Measurements from ENCODE around the gene JAG1. TPM values are rescaled to one million over a fixed set of nuclear protein-coding genes. Genes with fewer than 3 reads are reported as not detected.

JAG1 gene
- 10 to 100 TPM; 61.4 to 70.3 TPM for total RNA-seq
- polyA plus RNA-seq: 10 to 100 TPM; 11.9 to 32.3 TPM
- long read RNA-seq, donor 1, full-length matches to known transcripts: 8 of 8 reads
- long read RNA-seq, donor 1, partial matches to known transcripts: 0 of 8 reads
- long read RNA-seq, donor 1, other reads (novel, unspliced or antisense): 0 of 8 reads
- long read RNA-seq, donor 2, partial matches to known transcripts: 0 of 1 reads
- long read RNA-seq, donor 2, other reads (novel, unspliced or antisense): 0 of 1 reads
- long read RNA-seq, donor 3, full-length matches to known transcripts: 2 of 2 reads
- long read RNA-seq, donor 3, partial matches to known transcripts: 0 of 2 reads
- long read RNA-seq, donor 3, other reads (novel, unspliced or antisense): 0 of 2 reads
- long read RNA-seq, donor 4: 0 reads
- long read RNA-seq, donor 5, full-length matches to known transcripts: 1 of 1 reads
- long read RNA-seq, donor 5, partial matches to known transcripts: 0 of 1 reads
- long read RNA-seq, donor 5, other reads (novel, unspliced or antisense): 0 of 1 reads

GRCh38 chr20:10673842-10674683, at the start of gene JAG1:
Gene JAG1 (minus strand): TSS chr20:10673999. CDS start chr20:10673530, 469 bp downstream.
- peaks cover 0 to 35% (median 5%) of the 10 kb centered on the region in 5 donors for H3K4me1 ChIP-seq (ENCODE audit: control insufficient read depth in 5 of 5, insufficient read depth in 5 of 5, low read length in 5 of 5)
- peak within 1 kb of the TSS; percentile 94 for H3K4me3 ChIP-seq
- peak; percentile 76 for ATAC-seq (ENCODE audit: insufficient read depth, low FRiP score)
- peak within 1 kb of the TSS; percentile 97 to 98 for H3K27ac ChIP-seq (ENCODE audit: low read depth in 1 of 2, low read length in 1 of 2)
- peak; percentile 97 to 98 (median 98) for DNase-seq
- no peak for TF ChIP-seq CTCF (IDR thresholded peaks at IDR 0.05; ENCODE audit: control extremely low read depth, extremely low read depth)
- no peaks in the 10 kb centered on the region for H3K27me3 ChIP-seq (ENCODE audit: control insufficient read depth in 3 of 3, insufficient read depth in 3 of 3, low read length in 2 of 3)
- 0% methylated on average over 66 to 84 of the region's 84 CpGs for WGBS, 2 donors
- H3K36me3 ChIP-seq (ENCODE audit: control insufficient read depth in 4 of 4, insufficient read depth in 4 of 4, low read length in 4 of 4): peaks cover 0 to 5% (median 1%) of the 10 kb centered on the region in 4 donors
- peak within 1 kb of the TSS; percentile 69 to 76 for H3K9ac ChIP-seq (ENCODE audit: insufficient read depth in 1 of 2, low read length in 2 of 2)
- no peaks in the 10 kb centered on the region for H3K9me3 ChIP-seq (ENCODE audit: control insufficient read depth in 4 of 4, insufficient read depth in 3 of 4, low read length in 3 of 4)

- Histone ChIP-seq H3K4me1 (ENCODE audit: control insufficient read depth in 5 of 5, insufficient read depth in 5 of 5, low read length in 5 of 5) (peaks cover 0 to 17% (median 4%) of the 10 kb centered on the region in 5 donors), H3K9me3 (ENCODE audit: control insufficient read depth in 4 of 4, insufficient read depth in 3 of 4, low read length in 3 of 4) (no peaks in the 10 kb centered on the region), H3K27ac (ENCODE audit: low read depth in 1 of 2, low read length in 1 of 2) (no peak overlapping the region), H3K4me3 (no peak overlapping the region), H3K36me3 (ENCODE audit: control insufficient read depth in 4 of 4, insufficient read depth in 4 of 4, low read length in 4 of 4) (no peaks in the 10 kb centered on the region), H3K27me3 (ENCODE audit: control insufficient read depth in 3 of 3, insufficient read depth in 3 of 3, low read length in 2 of 3) (no peaks in the 10 kb centered on the region), H3K9ac (ENCODE audit: insufficient read depth in 1 of 2, low read length in 2 of 2) (no peak overlapping the region)
- ATAC-seq (ENCODE audit: insufficient read depth, low FRiP score) (no peak), DNase-seq (no peak)
- no peak for TF ChIP-seq CTCF (IDR thresholded peaks at IDR 0.05; ENCODE audit: control extremely low read depth, extremely low read depth)
- WGBS, 2 donors: 86 to 94% methylated on average over 3 of the region's 3 CpGs
These were observed 48.2 kb upstream of the JAG1 start for GRCh38 chr20:10721976-10722375.

GRCh38 chr20:10721137-10721896, 47.5 kb upstream of the JAG1 start:
- no peaks in the 10 kb centered on the region for H3K36me3 ChIP-seq (ENCODE audit: control insufficient read depth in 4 of 4, insufficient read depth in 4 of 4, low read length in 4 of 4)
- no peak overlapping the region for H3K9ac ChIP-seq (ENCODE audit: insufficient read depth in 1 of 2, low read length in 2 of 2)
- H3K4me3 ChIP-seq: no peak overlapping the region
- H3K27me3 ChIP-seq (ENCODE audit: control insufficient read depth in 3 of 3, insufficient read depth in 3 of 3, low read length in 2 of 3): no peaks in the 10 kb centered on the region
- TF ChIP-seq CTCF (IDR thresholded peaks at IDR 0.05; ENCODE audit: control extremely low read depth, extremely low read depth): no peak
- peak; percentile 39 to 77 (median 64) for DNase-seq
- peaks cover 0 to 24% (median 9%) of the 10 kb centered on the region in 5 donors for H3K4me1 ChIP-seq (ENCODE audit: control insufficient read depth in 5 of 5, insufficient read depth in 5 of 5, low read length in 5 of 5)
- WGBS, 2 donors: 77 to 80% methylated on average over 9 of the region's 9 CpGs
- no peaks in the 10 kb centered on the region for H3K9me3 ChIP-seq (ENCODE audit: control insufficient read depth in 4 of 4, insufficient read depth in 3 of 4, low read length in 3 of 4)
- no peak overlapping the region for H3K27ac ChIP-seq (ENCODE audit: low read depth in 1 of 2, low read length in 1 of 2)
- no peak for ATAC-seq (ENCODE audit: insufficient read depth, low FRiP score)
